ENCODE results near the gene P2RX6.

DNA sequence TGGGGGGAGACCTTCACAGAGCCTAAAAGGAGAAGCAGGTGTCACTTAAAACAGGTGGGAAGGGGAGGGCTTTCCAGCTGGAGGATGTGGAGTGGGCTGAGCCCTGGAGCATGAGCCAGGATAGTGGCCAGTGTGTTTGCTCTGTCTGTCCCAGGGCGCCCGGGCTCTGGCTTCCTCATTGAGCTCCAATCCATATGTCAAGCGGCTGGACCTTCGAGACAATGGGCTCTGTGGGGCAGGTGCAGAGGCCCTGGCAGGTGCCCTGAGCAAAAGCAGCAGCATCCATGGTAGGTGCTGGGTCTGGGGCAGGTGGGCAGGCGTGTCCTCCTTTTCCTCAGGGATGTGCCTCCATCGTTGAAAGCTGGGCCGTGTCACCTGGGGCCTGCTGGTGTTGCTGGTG, 32.8 kb downstream of the P2RX6 start:
- TF ChIP-seq EZH2 (IDR thresholded peaks at IDR 0.05) (no peak), POLR2AphosphoS5 (IDR thresholded peaks at IDR 0.05; ENCODE audit: borderline replicate concordance, low read depth, low read length) (no peak), FOXP2 (optimal IDR thresholded peaks at IDR 0.05; ENCODE audit: control extremely low read depth, extremely low read length, insufficient read depth) (no peak)

All from SK-N-MC (cell line).